Endodermal cell (in vitro differentiated cells): Measurements from ENCODE around the gene PPP2CA. TPM values are rescaled to one million over a fixed set of nuclear protein-coding genes. Genes with fewer than 3 reads are reported as not detected.

Source experiments
- DNase-seq: peaks from one replicate; pipeline ENCODE4 v3.0.0-alpha.2; 2017
- H3K27ac ChIP-seq: 2 replicates; pipeline ENCODE4 v1.5.1; 2013; ENCODE audit warnings: mild to moderate bottlenecking, low read depth, low read length, moderate library complexity
- H3K27me3 ChIP-seq: 2 replicates; pipeline ENCODE4 v1.6.1; 2013; ENCODE audit warnings: mild to moderate bottlenecking, low read length, moderate library complexity; ENCODE audit not compliant: insufficient read depth, control insufficient read depth, poor library complexity, severe bottlenecking
- H3K36me3 ChIP-seq: 2 replicates; pipeline ENCODE4 v1.7.0; 2013; ENCODE audit warnings: mild to moderate bottlenecking, low read length, moderate library complexity; ENCODE audit not compliant: control insufficient read depth, insufficient read depth
- H3K4me1 ChIP-seq: one replicate; pipeline ENCODE4 v1.7.0; 2013; ENCODE audit warnings: low read length; ENCODE audit not compliant: control insufficient read depth, insufficient read depth
- H3K4me3 ChIP-seq: 2 replicates; pipeline ENCODE4 v1.5.1; 2013; ENCODE audit warnings: mild to moderate bottlenecking, low read length, moderate library complexity
- H3K9ac ChIP-seq: 2 replicates; pipeline ENCODE4 v1.6.1; 2013; ENCODE audit warnings: mild to moderate bottlenecking, low read length, moderate library complexity; ENCODE audit not compliant: poor library complexity, severe bottlenecking; ENCODE audit errors: extremely low read depth
- H3K9me3 ChIP-seq: 2 replicates; pipeline ENCODE4 v1.6.1; 2013; ENCODE audit warnings: mild to moderate bottlenecking, low read length, moderate library complexity; ENCODE audit not compliant: control insufficient read depth
- H3K27ac Mint-ChIP-seq: 2 replicates; pipeline ENCODE4 v1.8.0; 2020; ENCODE audit warnings: mixed read lengths
- H3K27me3 Mint-ChIP-seq: 2 replicates; pipeline ENCODE4 v1.8.0; 2021; ENCODE audit warnings: mild to moderate bottlenecking, mixed read lengths; ENCODE audit not compliant: insufficient read depth
- H3K36me3 Mint-ChIP-seq: 2 replicates; pipeline ENCODE4 v1.8.0; 2020; ENCODE audit warnings: low read depth, mixed read lengths
- H3K4me1 Mint-ChIP-seq: 2 replicates; pipeline ENCODE4 v1.8.0; 2020; ENCODE audit warnings: mixed read lengths
- H3K4me3 Mint-ChIP-seq: 2 replicates; pipeline ENCODE4 v1.8.0; 2020; ENCODE audit warnings: mild to moderate bottlenecking, moderate library complexity, mixed read lengths
- H3K9me3 Mint-ChIP-seq: 2 replicates; pipeline ENCODE4 v1.8.0; 2020; ENCODE audit warnings: mild to moderate bottlenecking, mixed read lengths
- CTCF ChIP-seq: fragments of 200-600 bp; sonication (generic); conservative IDR thresholded peaks from 2 replicates; pipeline ENCODE4 v1.5.0; 2021; ENCODE audit warnings: antibody characterized with exemption, mild to moderate bottlenecking
- WGBS, 2 experiments: methylation state at CpG; one replicate each; pipeline versions ENCODE4 v1.1.5 to v1.1.7; 2013; ENCODE audit warnings: missing lambda C conversion rate in 2 of 2, mixed read lengths in 1 of 2; ENCODE audit not compliant: insufficient coverage in 1 of 2, insufficient read length in 1 of 2; 5-methylcytosine and 5-hydroxymethylcytosine counted together
- total RNA-seq, 2 donors: library from RNA; stranded (reverse); fragmentation: NEBNext Ultra II Directional in 1 of 2; extraction: Animal tissue kit (Norgen Biotek cat#: 25700) in 1 of 2; gene quantifications; 2 replicates in 1 of 2; 3 replicates in 1 of 2; pipeline ENCODE4 v1.2.1, GENCODE V29; 2021

Gene PPP2CA
- total RNA-seq, 2 donors from 2014 or later: 174 to 185 TPM

GRCh38 chr5:134250949-134251348 lies 25.1 kb upstream of the PPP2CA start:
- no peaks in the 10 kb centered on the region for H3K4me1 ChIP-seq
- H3K4me3 Mint-ChIP-seq: no peak overlapping the region
- no peak overlapping the region for H3K27ac ChIP-seq
- no peak for TF ChIP-seq CTCF
- DNase-seq: no peak
- H3K27me3 Mint-ChIP-seq: peaks cover 8% of the 10 kb centered on the region
- H3K9ac ChIP-seq: no peak overlapping the region
- peaks cover 10% of the 10 kb centered on the region for H3K4me1 Mint-ChIP-seq
- H3K9me3 ChIP-seq: no peaks in the 10 kb centered on the region
- no peak overlapping the region for H3K27ac Mint-ChIP-seq
- no peak overlapping the region for H3K4me3 ChIP-seq
- WGBS, 2 experiments: 90 to 100% methylated on average over 3 of the region's 3 CpGs
- H3K36me3 Mint-ChIP-seq: no peaks in the 10 kb centered on the region
- H3K36me3 ChIP-seq: no peaks in the 10 kb centered on the region
- H3K27me3 ChIP-seq: peaks cover 17% of the 10 kb centered on the region
- H3K9me3 Mint-ChIP-seq: no peaks in the 10 kb centered on the region

GRCh38 chr5:134249469-134250379 lies 23.9 kb upstream of the PPP2CA start:
- H3K9me3 Mint-ChIP-seq: no peaks in the 10 kb centered on the region
- Histone ChIP-seq H3K27me3 (peaks cover 6% of the 10 kb centered on the region), H3K4me3 (no peak overlapping the region), H3K9ac (no peak overlapping the region), H3K36me3 (no peaks in the 10 kb centered on the region), H3K27ac (no peak overlapping the region), H3K9me3 (no peaks in the 10 kb centered on the region), H3K4me1 (no peaks in the 10 kb centered on the region)
- H3K36me3 Mint-ChIP-seq: no peaks in the 10 kb centered on the region
- no peak for TF ChIP-seq CTCF
- no peak overlapping the region for H3K4me3 Mint-ChIP-seq
- DNase-seq: no peak
- peaks cover 17% of the 10 kb centered on the region for H3K4me1 Mint-ChIP-seq
- H3K27me3 Mint-ChIP-seq: no peaks in the 10 kb centered on the region
- WGBS, 2 experiments: 89 to 90% methylated on average over 9 to 15 of the region's 15 CpGs
- H3K27ac Mint-ChIP-seq: no peak overlapping the region

GRCh38 chr5:134248256-134248655 lies 22.4 kb upstream of the PPP2CA start:
- no peaks in the 10 kb centered on the region for H3K27me3 Mint-ChIP-seq
- H3K9me3 Mint-ChIP-seq: no peaks in the 10 kb centered on the region
- Histone ChIP-seq H3K9me3 (no peaks in the 10 kb centered on the region), H3K36me3 (no peaks in the 10 kb centered on the region), H3K4me3 (no peak overlapping the region), H3K9ac (no peak overlapping the region), H3K4me1 (no peaks in the 10 kb centered on the region), H3K27ac (no peak overlapping the region), H3K27me3 (peaks cover 6% of the 10 kb centered on the region)
- no peak overlapping the region for H3K4me3 Mint-ChIP-seq
- H3K27ac Mint-ChIP-seq: no peak overlapping the region
- DNase-seq: no peak
- H3K36me3 Mint-ChIP-seq: no peaks in the 10 kb centered on the region
- WGBS, 2 experiments: 81 to 100% methylated on average over 2 to 3 of the region's 3 CpGs
- H3K4me1 Mint-ChIP-seq: peaks cover 17% of the 10 kb centered on the region
- no peak for TF ChIP-seq CTCF
